H1 (cell line): ENCODE data around the gene NDUFB10. TPM values are rescaled to one million over a fixed set of nuclear protein-coding genes. Genes with fewer than 3 reads are reported as not detected.

Experiments used
- CTCF ChIA-PET: fragments of 300-600 bp; sonication (Branson Sonifier 250); formaldehyde crosslinking; loops from one replicate; lab custom pipeline; 2021; ENCODE audit not compliant: partially characterized antibody; lab: Charles Lee
- POLR2A ChIA-PET: fragments of 300-600 bp; sonication (Branson Sonifier 250); formaldehyde crosslinking; loops from one replicate; lab custom pipeline; 2021; ENCODE audit warnings: inconsistent platforms; ENCODE audit not compliant: partially characterized antibody; lab: Charles Lee
- DNase-seq, 2 experiments: peaks; one replicate each; pipeline versions ENCODE4 v3.0.0 to v3.0.0-alpha.2; 2010 to 2022; ENCODE audit warnings: low spot score in 2 of 2, low read depth in 1 of 2, mixed read lengths in 1 of 2
- FAIRE-seq: peaks from 2 replicates; lab custom pipeline; 2011; peaks lifted over from hg19 to GRCh38; lab: Jason Lieb, UNC
- H2AFZ ChIP-seq: 2 replicates; pipeline ENCODE4 v1.8.1; 2012; ENCODE audit warnings: low read length, inconsistent platforms
- H2AK5ac ChIP-seq: 2 replicates; pipeline ENCODE4 v1.6.1; 2013; ENCODE audit warnings: low read depth, low read length
- H2BK120ac ChIP-seq: replicated peaks from 2 replicates; pipeline ENCODE3; 2013; ENCODE audit warnings: low read depth, low read length, inconsistent platforms
- H2BK12ac ChIP-seq: 2 replicates; pipeline ENCODE4 v1.6.1; 2013; ENCODE audit warnings: low read depth, low read length
- H2BK15ac ChIP-seq: 2 replicates; pipeline ENCODE4 v1.6.1; 2013; ENCODE audit warnings: low read length
- H2BK20ac ChIP-seq: 2 replicates; pipeline ENCODE4 v1.6.1; 2013; ENCODE audit warnings: low read length
- H2BK5ac ChIP-seq: 2 replicates; pipeline ENCODE4 v1.6.1; 2013; ENCODE audit warnings: low read depth, low read length
- H3K14ac ChIP-seq: 2 replicates; pipeline ENCODE4 v1.6.1; 2013; ENCODE audit warnings: inconsistent platforms; ENCODE audit not compliant: insufficient read length
- H3K18ac ChIP-seq: 2 replicates; pipeline ENCODE4 v1.6.1; 2013; ENCODE audit warnings: low read length; ENCODE audit errors: extremely low read depth
- H3K23ac ChIP-seq: 2 replicates; pipeline ENCODE4 v1.6.1; 2013; ENCODE audit warnings: inconsistent platforms; ENCODE audit not compliant: insufficient read length
- H3K23me2 ChIP-seq: 2 replicates; pipeline ENCODE4 v1.6.1; 2013; ENCODE audit warnings: low read depth, low read length
- H3K27ac ChIP-seq: 2 replicates; pipeline ENCODE4 v1.6.1; 2011; ENCODE audit warnings: low read depth, low read length, inconsistent platforms
- H3K27me3 ChIP-seq, 4 experiments: replicated peaks in 1 of 4; 1 replicate in 1 of 4; 2 replicates in 3 of 4; pipeline versions ENCODE4 v1.6.1 to v1.8.1; 2011 to 2013; ENCODE audit warnings: low read length in 3 of 4, mild to moderate bottlenecking in 3 of 4, inconsistent platforms in 2 of 4, mixed read lengths in 2 of 4, moderate library complexity in 1 of 4; ENCODE audit not compliant: control insufficient read depth in 3 of 4, insufficient read depth in 3 of 4; ENCODE audit errors: extremely low read depth in 1 of 4
- H3K36me3 ChIP-seq, 4 experiments: 2 replicates each; pipeline versions ENCODE4 v1.6.1 to v1.8.1; 2011 to 2013; ENCODE audit warnings: mild to moderate bottlenecking in 4 of 4, low read length in 3 of 4, moderate library complexity in 2 of 4, control low read depth in 1 of 4, inconsistent platforms in 1 of 4; ENCODE audit not compliant: insufficient read depth in 4 of 4, control insufficient read depth in 2 of 4
- H3K4ac ChIP-seq: replicated peaks from 2 replicates; pipeline ENCODE3; 2013; ENCODE audit warnings: low read length, low read depth, mixed read lengths, inconsistent platforms; ENCODE audit not compliant: insufficient read length
- H3K4me1 ChIP-seq, 4 experiments: replicated peaks in 1 of 4; 1 replicate in 1 of 4; 2 replicates in 3 of 4; pipeline versions ENCODE4 v1.6.1 to v1.8.1; 2011 to 2013; ENCODE audit warnings: low read length in 3 of 4, inconsistent platforms in 2 of 4, mixed read lengths in 1 of 4; ENCODE audit not compliant: insufficient read depth in 4 of 4, control insufficient read depth in 3 of 4
- H3K4me2 ChIP-seq, 2 experiments: 2 replicates each; pipeline versions ENCODE4 v1.6.1 to v1.8.1; 2011 to 2013; ENCODE audit warnings: low read depth in 2 of 2, low read length in 2 of 2, control low read depth in 1 of 2, inconsistent platforms in 1 of 2, mild to moderate bottlenecking in 1 of 2; ENCODE audit not compliant: insufficient read depth in 1 of 2
- H3K4me3 ChIP-seq, 4 experiments: fragments of 200-600, 300-600 bp in 1 of 4; sonication (generic), shearing (Covaris generic), sonication (Bioruptor Twin) in 1 of 4; 2 replicates each; pipeline versions ENCODE4 v1.5.1 to v1.8.1; 2011 to 2016; ENCODE audit warnings: low read length in 4 of 4, low read depth in 3 of 4, control low read depth in 2 of 4, inconsistent platforms in 2 of 4, mild to moderate bottlenecking in 2 of 4, mixed read lengths in 1 of 4, moderate library complexity in 1 of 4; ENCODE audit not compliant: insufficient read depth in 2 of 4; ENCODE audit errors: extremely low read depth in 1 of 4
- H3K56ac ChIP-seq: replicated peaks from 2 replicates; pipeline ENCODE3; 2013; ENCODE audit warnings: low read depth, mild to moderate bottlenecking, mixed read lengths, low read length, inconsistent platforms; ENCODE audit not compliant: insufficient read length
- H3K79me1 ChIP-seq: 2 replicates; pipeline ENCODE4 v1.6.1; 2013; ENCODE audit warnings: low read depth, low read length, control low read depth
- H3K79me2 ChIP-seq, 2 experiments: 2 replicates each; pipeline versions ENCODE4 v1.6.1 to v1.8.1; 2012 to 2013; ENCODE audit warnings: low read length in 2 of 2, mild to moderate bottlenecking in 2 of 2, inconsistent platforms in 1 of 2; ENCODE audit not compliant: insufficient read depth in 2 of 2, control insufficient read depth in 1 of 2
- H3K9ac ChIP-seq, 4 experiments: replicated peaks in 1 of 4; 1 replicate in 1 of 4; 2 replicates in 3 of 4; pipeline versions ENCODE4 v1.6.1 to v1.8.1; 2011 to 2013; ENCODE audit warnings: low read depth in 3 of 4, low read length in 3 of 4, control low read depth in 2 of 4, mild to moderate bottlenecking in 2 of 4, moderate library complexity in 2 of 4, inconsistent platforms in 1 of 4; ENCODE audit errors: extremely low read depth in 1 of 4
- H3K9me3 ChIP-seq, 2 experiments: 2 replicates each; pipeline versions ENCODE4 v1.6.1 to v1.8.1; 2012 to 2013; ENCODE audit warnings: mild to moderate bottlenecking in 2 of 2, moderate library complexity in 2 of 2, control low read depth in 1 of 2, inconsistent platforms in 1 of 2, low read depth in 1 of 2, low read length in 1 of 2, mixed read lengths in 1 of 2; ENCODE audit not compliant: insufficient read depth in 2 of 2
- H4K20me1 ChIP-seq, 2 experiments: replicated peaks in 1 of 2; 2 replicates each; pipeline versions ENCODE3 to v1.8.1; 2011 to 2013; ENCODE audit warnings: inconsistent platforms in 2 of 2, low read length in 2 of 2, mild to moderate bottlenecking in 1 of 2; ENCODE audit not compliant: insufficient read depth in 2 of 2, control insufficient read depth in 1 of 2
- H4K5ac ChIP-seq: 2 replicates; pipeline ENCODE4 v1.6.1; 2013; ENCODE audit warnings: low read length, low read depth, mixed read lengths, inconsistent platforms; ENCODE audit not compliant: insufficient read length
- H4K8ac ChIP-seq: 2 replicates; pipeline ENCODE4 v1.8.0; 2013; ENCODE audit warnings: mild to moderate bottlenecking, moderate library complexity, low read length, inconsistent platforms; ENCODE audit not compliant: insufficient read depth; ENCODE audit errors: extremely low read depth
- H4K91ac ChIP-seq: replicated peaks from 2 replicates; pipeline ENCODE3; 2013; ENCODE audit warnings: low read length, mixed read lengths, inconsistent platforms; ENCODE audit not compliant: insufficient read length
- BRCA1 ChIP-seq: IDR thresholded peaks from 2 replicates; pipeline ENCODE4 v1.6.1; 2012; ENCODE audit warnings: low read depth, low read length, improper control_type of control experiment
- CBX5 ChIP-seq: fragments of 300-800, 300-1000 bp; sonication (generic); IDR thresholded peaks from 2 replicates; pipeline ENCODE4 v1.7.1; 2016; ENCODE audit warnings: antibody characterized with exemption, low read length, low read depth
- CBX8 ChIP-seq: fragments of 300-800, 300-1000 bp; sonication (generic); IDR thresholded peaks from 2 replicates; pipeline ENCODE4 v1.7.1; 2016; ENCODE audit warnings: low read depth, low read length, borderline replicate concordance
- CTBP2 ChIP-seq: IDR thresholded peaks from 2 replicates; pipeline ENCODE4 v1.7.0; 2011; ENCODE audit warnings: borderline replicate concordance, mild to moderate bottlenecking, moderate library complexity, mixed read lengths, low read length; ENCODE audit not compliant: insufficient read depth, insufficient read length
- FOSL1 ChIP-seq: IDR thresholded peaks from 2 replicates; pipeline ENCODE4 v1.6.1; 2011; ENCODE audit warnings: mild to moderate bottlenecking, low read depth, low read length, moderate library complexity; ENCODE audit not compliant: insufficient read depth
- GABPA ChIP-seq: IDR thresholded peaks from 2 replicates; pipeline ENCODE4 v1.6.1; 2011; ENCODE audit warnings: mild to moderate bottlenecking, low read length, moderate library complexity, borderline replicate concordance; ENCODE audit not compliant: insufficient read depth
- HDAC2 ChIP-seq, 2 experiments: fragments of 300-600 bp in 1 of 2; sonication (generic) in 1 of 2; IDR thresholded peaks; 2 replicates each; pipeline ENCODE4 v1.6.1; 2011 to 2012; ENCODE audit warnings: low read depth in 2 of 2, low read length in 2 of 2, mild to moderate bottlenecking in 2 of 2, moderate library complexity in 2 of 2, borderline replicate concordance in 1 of 2, inconsistent platforms in 1 of 2
- POLR2A ChIP-seq, 2 experiments: IDR thresholded peaks; 1 replicate in 1 of 2; 2 replicates in 1 of 2; pipeline ENCODE4 v1.6.1; 2011; ENCODE audit warnings: low read depth in 2 of 2, low read length in 2 of 2, mild to moderate bottlenecking in 2 of 2; ENCODE audit errors: control extremely low read depth in 1 of 2
- RAD21 ChIP-seq, 2 experiments: IDR thresholded peaks in 1 of 2; conservative IDR thresholded peaks in 1 of 2; 2 replicates each; pipeline ENCODE4 v1.6.1; 2011; ENCODE audit warnings: low read depth in 2 of 2, low read length in 2 of 2, improper control_type of control experiment in 1 of 2, inconsistent platforms in 1 of 2, mild to moderate bottlenecking in 1 of 2, moderate library complexity in 1 of 2
- RBBP5 ChIP-seq: IDR thresholded peaks from 2 replicates; pipeline ENCODE4 v1.7.1; 2012; ENCODE audit warnings: low read depth, mild to moderate bottlenecking, inconsistent platforms, low read length, moderate library complexity, borderline replicate concordance
- SIX5 ChIP-seq: IDR thresholded peaks from 2 replicates; pipeline ENCODE4 v1.6.1; 2011; ENCODE audit warnings: mild to moderate bottlenecking, low read depth, low read length
- TBP ChIP-seq: IDR thresholded peaks from 2 replicates; pipeline ENCODE4 v1.6.1; 2011; ENCODE audit warnings: low read depth, low read length, improper control_type of control experiment
- WGBS, 2 experiments: shearing (Covaris generic) in 1 of 2; methylation state at CpG; one replicate each; pipeline versions ENCODE4 v1.1.6 to v1.1.7; 2013 to 2015; ENCODE audit warnings: low lambda C conversion rate in 2 of 2, mixed read lengths in 2 of 2, inconsistent platforms in 1 of 2, low coverage in 1 of 2, missing lambda C conversion rate in 1 of 2; ENCODE audit not compliant: insufficient replicate concordance in 2 of 2, insufficient coverage in 1 of 2, insufficient read length in 1 of 2; ENCODE audit errors: extremely low coverage in 1 of 2, missing lambda C conversion rate in 1 of 2; 5-methylcytosine and 5-hydroxymethylcytosine counted together
- polyA plus RNA-seq, 7 experiments: library from polyadenylated mRNA; depleted of rRNA in 3 of 7; stranded (reverse) in 5 of 7; unstranded in 2 of 7; fragments of >200 nt in 5 of 7; fragments of 200-250 nt in 2 of 7; gene quantifications; 1 replicate in 5 of 7; 2 replicates in 1 of 7; 4 replicates in 1 of 7; pipeline versions ENCODE4 v1.2.1 to v1.2.3, GENCODE V29; 2011 to 2013; ENCODE audit warnings: missing spikeins in 2 of 7, mixed read lengths in 2 of 7
- total RNA-seq: library from RNA; stranded (reverse); fragmentation: NEBNext Ultra II Directional; extraction: Animal tissue kit (Norgen Biotek cat#: 25700); gene quantifications from 2 replicates; pipeline ENCODE4 v1.2.1, GENCODE V29; 2021

Gene NDUFB10
- total and polyA plus RNA-seq, 2 of the 8 experiments (the other 6 are each of a cell fraction or from before 2014, with no cell fraction given): 183 to 194 TPM

DNA sequence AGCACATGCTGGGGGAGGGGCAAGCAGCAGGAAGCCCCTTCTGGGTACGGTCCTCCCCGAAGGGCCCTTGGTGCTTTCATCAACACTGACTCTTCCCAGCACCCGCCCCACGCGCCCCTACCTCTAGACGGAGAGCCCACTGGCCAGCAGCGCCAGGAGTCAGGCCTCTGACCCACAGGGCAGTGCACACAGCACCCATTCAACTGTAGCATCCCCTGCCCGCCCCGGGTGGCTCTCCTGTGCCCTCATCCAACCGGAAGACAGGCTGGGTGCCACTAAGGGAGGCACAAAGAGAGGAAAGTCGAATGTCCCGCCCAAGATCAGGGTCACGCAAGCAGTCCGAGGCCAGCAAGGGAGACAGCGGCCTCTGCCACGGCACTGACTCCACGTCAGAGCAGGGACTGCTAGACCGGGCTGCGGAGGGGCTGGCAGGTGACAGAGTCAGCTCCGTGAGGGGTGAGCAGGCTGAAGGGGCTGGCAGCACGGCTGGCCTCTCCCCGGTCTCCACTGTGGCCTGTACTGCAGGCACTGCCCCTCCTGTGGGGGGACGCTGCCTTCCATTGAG is 26.2 kb upstream of the NDUFB10 start:
- POLR2A ChIA-PET: interaction anchor here (1.5 to 3.4 kb wide), 8 partner anchors 8 to 36 kb away, joined by 5 to 25 read pairs (median 8); partner anchors contain the start of genes MSRB1, RNF151 and RPS2
- H3K27me3 ChIP-seq: peaks cover 0 to 13% (median 8%) of the 10 kb centered on the region in 4 experiments; a peak in 5 of 7 replicates
- no peak overlapping the region for H2BK5ac ChIP-seq
- H2BK15ac ChIP-seq: no peak overlapping the region; the same call in 1 of the 2 replicates
- no peaks in the 10 kb centered on the region for H3K9me3 ChIP-seq
- no peak overlapping the region for H4K5ac ChIP-seq
- 84% methylated on average over 22 of the region's 23 CpGs; no CpG with 5 or more reads in 1 of the 2 experiments for WGBS, 2 experiments
- no peak overlapping the region for H2BK12ac ChIP-seq
- H2BK120ac ChIP-seq: no peak overlapping the region
- H3K4me1 ChIP-seq: peaks cover 0 to 6% (median 2%) of the 10 kb centered on the region in 4 experiments; a peak in 4 of 7 replicates
- no peak for DNase-seq
- FAIRE-seq: no peak
- no peak overlapping the region for H2AFZ ChIP-seq
- no peak overlapping the region for H3K18ac ChIP-seq
- H3K4ac ChIP-seq: no peak overlapping the region
- H3K14ac ChIP-seq: no peak overlapping the region
- H3K23me2 ChIP-seq: no peaks in the 10 kb centered on the region
- peak overlapping the region; percentile 87; the same call in 1 of the 2 replicates for H4K8ac ChIP-seq
- no peak overlapping the region for H2BK20ac ChIP-seq
- peaks cover 0 to 3% (median 1%) of the 10 kb centered on the region in 4 experiments; a peak in 4 of 8 replicates for H3K36me3 ChIP-seq
- H2AK5ac ChIP-seq: no peak overlapping the region
- no peaks in the 10 kb centered on the region for H3K79me1 ChIP-seq
- H3K4me2 ChIP-seq: no peak overlapping the region
- H3K23ac ChIP-seq: no peak overlapping the region
- CTCF ChIA-PET: interaction anchor here (0.7 to 8.0 kb wide), 9 partner anchors 8 to 69 kb away, joined by 3 to 75 read pairs (median 9); no protein-coding TSS in a partner anchor
- H3K9ac ChIP-seq: no peak overlapping the region
- no peak overlapping the region for H4K91ac ChIP-seq
- H3K56ac ChIP-seq: no peak overlapping the region
- peaks cover 0 to 4% of the 10 kb centered on the region in 2 experiments for H4K20me1 ChIP-seq
- no peaks in the 10 kb centered on the region for H3K79me2 ChIP-seq
- H3K27ac ChIP-seq: no peak overlapping the region
- no peak overlapping the region for H3K4me3 ChIP-seq
- no peak for TF ChIP-seq HDAC2 (IDR thresholded peaks at IDR 0.05; ENCODE audit: borderline replicate concordance in 1 of 2, low read depth in 2 of 2, low read length in 2 of 2)
- no peak for TF ChIP-seq CTBP2
- no peak for TF ChIP-seq RBBP5
- no peak for TF ChIP-seq BRCA1
- no peak for TF ChIP-seq GABPA
- TF ChIP-seq FOSL1: no peak
- TF ChIP-seq POLR2A (IDR thresholded peaks at IDR 0.05; ENCODE audit: control extremely low read depth in 1 of 2, low read depth in 2 of 2, low read length in 2 of 2): no peak
- no peak for TF ChIP-seq SIX5
- TF ChIP-seq TBP: no peak
- no peak for TF ChIP-seq RAD21 (IDR thresholded peaks at IDR 0.05 in 1 of 2, conservative IDR thresholded peaks at IDR 0.05 in 1 of 2; ENCODE audit: low read depth in 2 of 2, low read length in 2 of 2)
- TF ChIP-seq CBX5: no peak
- TF ChIP-seq CBX8: no peak
